MCF 10A (cell line): ENCODE measurements around the gene SFT2D2. TPM values are rescaled to one million over a fixed set of nuclear protein-coding genes. Genes with fewer than 3 reads are reported as not detected.

Experiments
- BruUV-seq: library from RNA; stranded (reverse); fragments of 400-500 nt; replicated peaks from 2 replicates; lab custom pipeline; 2021; lab: Mats Ljungman, UMichigan
- CTCF ChIA-PET: fragments of 300-600 bp; sonication (Branson Sonifier 250); formaldehyde crosslinking; extraction: SDS; loops from one replicate; lab custom pipeline; 2021; ENCODE audit warnings: antibody characterized with exemption, inconsistent platforms; lab: Yijun Ruan, JAX
- POLR2A ChIA-PET: fragments of 300-600, 350-650 bp; sonication (Branson Sonifier 250); formaldehyde crosslinking; extraction: SDS; loops from one replicate; lab custom pipeline; 2020; ENCODE audit warnings: antibody characterized with exemption, inconsistent platforms; lab: Yijun Ruan, JAX
- DNase-seq: peaks from one replicate; pipeline ENCODE4 v3.0.0-alpha.2; 2018; ENCODE audit not compliant: unreplicated experiment
- H3K27ac Mint-ChIP-seq: one replicate; pipeline ENCODE4 v1.8.0; 2022; ENCODE audit warnings: mild to moderate bottlenecking, low read depth, mixed read lengths; ENCODE audit not compliant: unreplicated experiment
- H3K27me3 Mint-ChIP-seq: one replicate; pipeline ENCODE4 v1.8.0; 2022; ENCODE audit warnings: mixed read lengths; ENCODE audit not compliant: insufficient read depth, unreplicated experiment
- H3K36me3 Mint-ChIP-seq: one replicate; pipeline ENCODE4 v1.8.0; 2022; ENCODE audit warnings: mild to moderate bottlenecking, moderate library complexity, mixed read lengths; ENCODE audit not compliant: insufficient read depth, unreplicated experiment
- H3K4me1 Mint-ChIP-seq: one replicate; pipeline ENCODE4 v1.8.0; 2022; ENCODE audit warnings: mixed read lengths; ENCODE audit not compliant: insufficient read depth, unreplicated experiment
- H3K4me3 Mint-ChIP-seq: one replicate; pipeline ENCODE4 v1.8.0; 2022; ENCODE audit warnings: mild to moderate bottlenecking, moderate library complexity, mixed read lengths; ENCODE audit not compliant: unreplicated experiment
- H3K9me3 Mint-ChIP-seq: one replicate; pipeline ENCODE4 v1.8.0; 2022; ENCODE audit warnings: mixed read lengths; ENCODE audit not compliant: unreplicated experiment
- CTCF ChIP-seq: fragments of 200-600 bp; IDR thresholded peaks from one replicate; pipeline ENCODE4 v1.8.0; 2022; ENCODE audit warnings: antibody characterized with exemption, mild to moderate bottlenecking; ENCODE audit not compliant: unreplicated experiment
- intact Hi-C: fragments of 100-400 bp; cut with micrococcal nuclease; formaldehyde crosslinking; loops from 2 replicates; pipeline ENCODE4 v1.14.1; 2022
- total RNA-seq: library from RNA; stranded (reverse); gene quantifications from 2 replicates; pipeline ENCODE4 v1.2.3, GENCODE V29; 2022

The SFT2D2 gene
- total RNA-seq, 1 experiment from 2014 or later = 56.5 TPM

GRCh38 chr1:168273575-168273974 is 47.8 kb downstream of the SFT2D2 start:
- CTCF ChIA-PET = interaction anchor here (0.6 kb wide), 1 partner anchor 46 kb away, joined by 3 read pairs; no protein-coding TSS in a partner anchor
- Mint-ChIP-seq H3K27ac (no peak overlapping the region), H3K4me1 (peaks cover 5% of the 10 kb centered on the region), H3K36me3 (no peaks in the 10 kb centered on the region), H3K4me3 (no peak overlapping the region), H3K9me3 (no peaks in the 10 kb centered on the region), H3K27me3 (no peaks in the 10 kb centered on the region)
- no TSS peak for BruUV-seq
- POLR2A ChIA-PET = interaction anchor here (0.6 to 0.7 kb wide), 2 partner anchors 10 to 15 kb away, joined by 3 read pairs; no protein-coding TSS in a partner anchor
- no peak for DNase-seq
- no peak for TF ChIP-seq CTCF
- intact Hi-C loops = no loop called here

- no peak overlapping the region for H3K4me3 Mint-ChIP-seq
- TF ChIP-seq CTCF = no peak
- no peaks in the 10 kb centered on the region for H3K9me3 Mint-ChIP-seq
- BruUV-seq = no TSS peak
- CTCF ChIA-PET = interaction anchor here (0.5 to 1.2 kb wide), 8 partner anchors 14 to 1190 kb away, joined by 3 to 8 read pairs (median 3); no protein-coding TSS in a partner anchor
- DNase-seq = no peak
- POLR2A ChIA-PET = interaction anchor here (0.7 kb wide), 1 partner anchor 845 kb away, joined by 4 read pairs; no protein-coding TSS in a partner anchor
- no peaks in the 10 kb centered on the region for H3K36me3 Mint-ChIP-seq
- H3K27me3 Mint-ChIP-seq = no peaks in the 10 kb centered on the region
- intact Hi-C loops = no loop called here
- no peak overlapping the region for H3K27ac Mint-ChIP-seq
- H3K4me1 Mint-ChIP-seq = no peaks in the 10 kb centered on the region
Measured at GRCh38 chr1:168279253-168279652, 53.4 kb downstream of the SFT2D2 start.

DNA sequence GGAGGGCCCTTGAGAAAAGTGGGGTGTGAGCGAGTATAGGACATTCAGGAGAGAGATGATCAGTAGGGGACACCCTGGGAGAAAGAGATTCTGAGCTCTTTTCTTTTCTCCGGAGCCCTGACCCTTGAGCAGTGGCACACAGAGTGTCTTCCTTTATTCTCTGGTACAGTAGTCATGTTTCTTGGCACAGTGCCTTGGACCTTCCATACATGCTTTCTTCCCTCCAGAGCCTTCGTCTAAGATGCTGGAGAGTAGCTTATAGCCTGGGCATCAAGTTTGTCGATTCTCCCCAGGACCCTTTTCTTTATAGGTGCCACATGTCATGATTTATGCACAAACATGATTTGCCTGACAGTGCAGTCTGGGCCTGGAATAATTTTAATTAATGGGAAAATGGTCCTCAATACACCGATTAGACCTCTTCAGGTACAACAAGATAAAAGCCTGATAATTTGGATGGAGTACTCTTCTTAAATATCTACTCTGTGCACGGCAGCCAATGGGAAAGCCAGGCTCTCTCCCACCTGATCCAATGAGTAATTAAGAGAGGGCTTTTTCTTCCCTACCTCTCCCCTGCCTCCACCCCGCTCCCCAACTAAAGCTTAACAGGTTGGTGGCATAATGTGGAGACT is 54.6 kb downstream of the SFT2D2 start, which contains the start of gene TBX19:
Gene TBX19, plus strand, starts transcription at position 582 of the 632 bp plus-strand sequence. CDS start 214 bp downstream, outside the sequence.
- DNase-seq = no peak
- Mint-ChIP-seq H3K27ac (no peak within 1 kb of the TSS), H3K4me1 (peaks cover 11% of the 10 kb centered on the region), H3K4me3 (no peak within 1 kb of the TSS), H3K27me3 (no peaks in the 10 kb centered on the region), H3K36me3 (no peaks in the 10 kb centered on the region), H3K9me3 (no peaks in the 10 kb centered on the region)
- POLR2A ChIA-PET = interaction anchor here (0.6 to 1.2 kb wide), 2 partner anchors 28 to 29 kb away, joined by 3 to 5 read pairs; no protein-coding TSS in a partner anchor
- intact Hi-C loops = no loop called here
- TF ChIP-seq CTCF = no peak
- CTCF ChIA-PET = interaction anchor here (1.2 to 1.3 kb wide), 2 partner anchors 45 to 63 kb away, joined by 3 to 4 read pairs; no protein-coding TSS in a partner anchor
- BruUV-seq = no TSS peak

- no peak for TF ChIP-seq CTCF
- POLR2A ChIA-PET = interaction anchor here (1.4 to 2.5 kb wide), 2 partner anchors 20 to 55 kb away, joined by 3 to 11 read pairs; no protein-coding TSS in a partner anchor
- Mint-ChIP-seq H3K27ac (no peak overlapping the region), H3K27me3 (no peaks in the 10 kb centered on the region), H3K9me3 (no peaks in the 10 kb centered on the region), H3K4me3 (no peak overlapping the region), H3K36me3 (no peaks in the 10 kb centered on the region), H3K4me1 (peaks cover 21% of the 10 kb centered on the region)
- intact Hi-C loops = no loop called here
- CTCF ChIA-PET = interaction anchor here (0.6 to 1.3 kb wide), 3 partner anchors 20 to 89 kb away, joined by 3 to 4 read pairs (median 4); no protein-coding TSS in a partner anchor
- DNase-seq = no peak
- BruUV-seq = no TSS peak
Measured at GRCh38 chr1:168281603-168282325, 56.0 kb downstream of the SFT2D2 start.
